ENCODE measurements around the gene HOMER3. TPM values are rescaled to one million over a fixed set of nuclear protein-coding genes. Genes with fewer than 3 reads are reported as not detected.

HOMER3 gene
- total and polyA plus RNA-seq, 4 experiments from 2014 or later = 2.1 to 2.7 (median 2.5) TPM

- no peaks in the 10 kb centered on the region for H3K9me3 ChIP-seq (ENCODE audit: control insufficient read depth in 1 of 2, low read length in 2 of 2)
- Mint-ChIP-seq H3K9me3 (no peaks in the 10 kb centered on the region), H3K4me3 (peak overlapping the region in 1 of 8 donors; percentile 5), H3K27ac (peak overlapping the region in 1 of 7 donors; percentile 25), H3K27me3 (no peaks in the 10 kb centered on the region), H3K36me3 (peaks cover 20 to 33% of the 10 kb centered on the region in 2 donors), H3K4me1 (peaks cover 10 to 51% (median 22%) of the 10 kb centered on the region in 4 donors)
- H3K27ac ChIP-seq (ENCODE audit: low read depth, low read length) = no peak overlapping the region
- no peak for DNase-seq
- ChIA-PET POLR2A (ENCODE audit: partially characterized antibody) (no interaction called here), CTCF (ENCODE audit: partially characterized antibody) (no interaction called here)
- H3K27me3 ChIP-seq (ENCODE audit: insufficient read depth, low read length) = no peaks in the 10 kb centered on the region
- H3K36me3 ChIP-seq (ENCODE audit: insufficient read depth, low read length) = peaks cover 27% of the 10 kb centered on the region
- no peak overlapping the region for H3K4me3 ChIP-seq (ENCODE audit: low read length in 2 of 2)
- intact Hi-C loops (cut with micrococcal nuclease) = loop anchor here (10.0 kb wide), 2 partner anchors 49 to 121 kb away; partner anchors contain the start of genes ARMC6 and SUGP2
- peaks cover 35% of the 10 kb centered on the region for H3K4me1 ChIP-seq (ENCODE audit: insufficient read depth, low read length)
Observed at GRCh38 chr19:18913466-18913865, 27.6 kb downstream of the HOMER3 start.

- no peak overlapping the region for H3K4me3 ChIP-seq (ENCODE audit: low read length in 2 of 2)
- H3K9me3 ChIP-seq (ENCODE audit: control insufficient read depth in 1 of 2, low read length in 2 of 2) = no peaks in the 10 kb centered on the region
- H3K36me3 Mint-ChIP-seq = peaks cover 20 to 33% of the 10 kb centered on the region in 2 donors
- H3K4me1 Mint-ChIP-seq = peaks cover 10 to 46% (median 18%) of the 10 kb centered on the region in 4 donors
- no peaks in the 10 kb centered on the region for H3K9me3 Mint-ChIP-seq
- H3K27ac ChIP-seq (ENCODE audit: low read depth, low read length) = no peak overlapping the region
- peaks cover 29% of the 10 kb centered on the region for H3K4me1 ChIP-seq (ENCODE audit: insufficient read depth, low read length)
- no peaks in the 10 kb centered on the region for H3K27me3 Mint-ChIP-seq
- POLR2A ChIA-PET (ENCODE audit: partially characterized antibody) = no interaction called here
- peak overlapping the region in 2 of 7 donors; percentile 36 to 57 for H3K27ac Mint-ChIP-seq
- intact Hi-C loops (cut with micrococcal nuclease) = loop anchor here (10.0 kb wide), 2 partner anchors 48 to 122 kb away; partner anchors contain the start of genes ARMC6 and SUGP2
- peaks cover 28% of the 10 kb centered on the region for H3K36me3 ChIP-seq (ENCODE audit: insufficient read depth, low read length)
- DNase-seq = no peak
- H3K4me3 Mint-ChIP-seq = peak overlapping the region in 2 of 8 donors; percentile 5 to 39
- CTCF ChIA-PET (ENCODE audit: partially characterized antibody) = no interaction called here
- H3K27me3 ChIP-seq (ENCODE audit: insufficient read depth, low read length) = no peaks in the 10 kb centered on the region
Observed at GRCh38 chr19:18912933-18913332, 28.1 kb downstream of the HOMER3 start.

GRCh38 chr19:18910801-18911436 is 30.1 kb downstream of the HOMER3 start:
- Histone ChIP-seq H3K4me3 (ENCODE audit: low read length in 2 of 2) (no peak overlapping the region), H3K4me1 (ENCODE audit: insufficient read depth, low read length) (peaks cover 17% of the 10 kb centered on the region), H3K27me3 (ENCODE audit: insufficient read depth, low read length) (no peaks in the 10 kb centered on the region), H3K36me3 (ENCODE audit: insufficient read depth, low read length) (peaks cover 45% of the 10 kb centered on the region), H3K9me3 (ENCODE audit: control insufficient read depth in 1 of 2, low read length in 2 of 2) (no peaks in the 10 kb centered on the region), H3K27ac (ENCODE audit: low read depth, low read length) (no peak overlapping the region)
- DNase-seq = no peak
- POLR2A ChIA-PET (ENCODE audit: partially characterized antibody) = no interaction called here
- H3K4me1 Mint-ChIP-seq = peaks cover 5 to 27% (median 12%) of the 10 kb centered on the region in 4 donors
- no peak overlapping the region for H3K4me3 Mint-ChIP-seq
- no peaks in the 10 kb centered on the region for H3K9me3 Mint-ChIP-seq
- no peaks in the 10 kb centered on the region for H3K27me3 Mint-ChIP-seq
- intact Hi-C loops (cut with micrococcal nuclease) = loop anchor here (10.0 kb wide), 2 partner anchors 46 to 124 kb away; partner anchors contain the start of genes ARMC6 and SUGP2
- H3K27ac Mint-ChIP-seq = no peak overlapping the region
- CTCF ChIA-PET (ENCODE audit: partially characterized antibody) = interaction anchor here (0.7 kb wide), 1 partner anchor 453 kb away, joined by 3 read pairs; no protein-coding TSS in a partner anchor
- H3K36me3 Mint-ChIP-seq = peaks cover 16 to 35% of the 10 kb centered on the region in 2 donors

GRCh38 chr19:18910010-18910409 is 31.0 kb downstream of the HOMER3 start:
- H3K4me1 Mint-ChIP-seq = peaks cover 4 to 17% (median 6%) of the 10 kb centered on the region in 4 donors

GRCh38 chr19:18908917-18909619 is 31.9 kb downstream of the HOMER3 start:
- intact Hi-C loops (cut with micrococcal nuclease) = no loop called here
- Histone ChIP-seq H3K9me3 (ENCODE audit: control insufficient read depth in 1 of 2, low read length in 2 of 2) (no peaks in the 10 kb centered on the region), H3K4me3 (ENCODE audit: low read length in 2 of 2) (no peak overlapping the region), H3K27me3 (ENCODE audit: insufficient read depth, low read length) (no peaks in the 10 kb centered on the region), H3K27ac (ENCODE audit: low read depth, low read length) (no peak overlapping the region), H3K4me1 (ENCODE audit: insufficient read depth, low read length) (peaks cover 7% of the 10 kb centered on the region), H3K36me3 (ENCODE audit: insufficient read depth, low read length) (peaks cover 54% of the 10 kb centered on the region)
- no peak for DNase-seq
- H3K27ac Mint-ChIP-seq = peak overlapping the region in 1 of 7 donors; percentile 18
- H3K27me3 Mint-ChIP-seq = no peaks in the 10 kb centered on the region
- ChIA-PET CTCF (ENCODE audit: partially characterized antibody) (interaction anchor here (1.6 kb wide), 1 partner anchor 62 kb away, joined by 5 read pairs; no protein-coding TSS in a partner anchor), POLR2A (ENCODE audit: partially characterized antibody) (interaction anchor here (0.6 to 3.0 kb wide), 2 partner anchors 10 to 19 kb away, joined by 3 to 10 read pairs; partner anchors contain the start of genes COPE and DDX49)
- no peaks in the 10 kb centered on the region for H3K9me3 Mint-ChIP-seq
- H3K4me1 Mint-ChIP-seq = peaks cover 3 to 13% (median 4%) of the 10 kb centered on the region in 4 donors
- H3K4me3 Mint-ChIP-seq = no peak overlapping the region
- peaks cover 18 to 32% of the 10 kb centered on the region in 2 donors for H3K36me3 Mint-ChIP-seq

More at GRCh38 chr19:18910010-18910409, 31.0 kb downstream of the HOMER3 start:
- ChIA-PET CTCF (ENCODE audit: partially characterized antibody) (no interaction called here), POLR2A (ENCODE audit: partially characterized antibody) (interaction anchor here (0.6 to 3.0 kb wide), 3 partner anchors 9 to 1323 kb away, joined by 3 to 10 read pairs (median 3); partner anchors contain the start of genes COPE and DDX49)
- H3K9me3 Mint-ChIP-seq = no peaks in the 10 kb centered on the region
- H3K27me3 Mint-ChIP-seq = no peaks in the 10 kb centered on the region
- H3K4me3 Mint-ChIP-seq = no peak overlapping the region
- H3K9me3 ChIP-seq (ENCODE audit: control insufficient read depth in 1 of 2, low read length in 2 of 2) = no peaks in the 10 kb centered on the region
- intact Hi-C loops (cut with micrococcal nuclease) = loop anchor here (10.0 kb wide), 2 partner anchors 45 to 125 kb away; partner anchors contain the start of genes ARMC6 and SUGP2
- H3K27ac Mint-ChIP-seq = no peak overlapping the region
- peaks cover 18 to 33% of the 10 kb centered on the region in 2 donors for H3K36me3 Mint-ChIP-seq
- peaks cover 54% of the 10 kb centered on the region for H3K36me3 ChIP-seq (ENCODE audit: insufficient read depth, low read length)
- H3K4me1 ChIP-seq (ENCODE audit: insufficient read depth, low read length) = peaks cover 9% of the 10 kb centered on the region
- no peak overlapping the region for H3K27ac ChIP-seq (ENCODE audit: low read depth, low read length)
- H3K4me3 ChIP-seq (ENCODE audit: low read length in 2 of 2) = no peak overlapping the region
- no peaks in the 10 kb centered on the region for H3K27me3 ChIP-seq (ENCODE audit: insufficient read depth, low read length)
- no peak for DNase-seq

- ChIA-PET CTCF (ENCODE audit: partially characterized antibody) (no interaction called here), POLR2A (ENCODE audit: partially characterized antibody) (interaction anchor here (1.5 kb wide), 1 partner anchor 13 kb away, joined by 9 read pairs; the partner anchor contains the start of genes COPE and DDX49)
- H3K4me3 ChIP-seq (ENCODE audit: low read length in 2 of 2) = no peak overlapping the region
- peak in 1 of 5 donors; percentile 25 for DNase-seq
- H3K36me3 Mint-ChIP-seq = peaks cover 13 to 19% of the 10 kb centered on the region in 2 donors
- H3K27me3 Mint-ChIP-seq = no peaks in the 10 kb centered on the region
- no peaks in the 10 kb centered on the region for H3K4me1 ChIP-seq (ENCODE audit: insufficient read depth, low read length)
- H3K36me3 ChIP-seq (ENCODE audit: insufficient read depth, low read length) = peaks cover 42% of the 10 kb centered on the region
- no peak overlapping the region for H3K4me3 Mint-ChIP-seq
- H3K9me3 Mint-ChIP-seq = no peaks in the 10 kb centered on the region
- intact Hi-C loops (cut with micrococcal nuclease) = no loop called here
- no peak overlapping the region for H3K27ac ChIP-seq (ENCODE audit: low read depth, low read length)
- H3K27me3 ChIP-seq (ENCODE audit: insufficient read depth, low read length) = no peaks in the 10 kb centered on the region
- peaks cover 0 to 1% (median 0%) of the 10 kb centered on the region in 4 donors for H3K4me1 Mint-ChIP-seq
- H3K27ac Mint-ChIP-seq = peak overlapping the region in 1 of 7 donors; percentile 35
- H3K9me3 ChIP-seq (ENCODE audit: control insufficient read depth in 1 of 2, low read length in 2 of 2) = no peaks in the 10 kb centered on the region
Observed at GRCh38 chr19:18906605-18907519, 34.2 kb downstream of the HOMER3 start.
